Natural killer cell (primary cell): Measurements from ENCODE around the gene IL5. TPM values are rescaled to one million over a fixed set of nuclear protein-coding genes. Genes with fewer than 3 reads are reported as not detected.
A peak's percentile ranks its signal among the peaks of the same experiment; 100 is the strongest.

Source experiments
- ATAC-seq, 3 donors: fragments of 150-1000 bp in 2 of 3; fragments of 200-7000 bp in 1 of 3; cut with Tn5 transposase; 1 replicate in 1 of 3; 2 replicates in 2 of 3; pipeline ENCODE4 v1.10.0; 2021; ENCODE audit warnings: mild to moderate bottlenecking in 2 of 3, moderate library complexity in 2 of 3
- DNase-seq, 2 donors: peaks; one replicate each; pipeline versions ENCODE4 v3.0.0 to v3.0.0-alpha.2; 2013 to 2021; ENCODE audit warnings: mixed read lengths in 1 of 2
- H3K27ac ChIP-seq: one replicate; pipeline ENCODE4 v1.5.1; 2013; ENCODE audit warnings: mild to moderate bottlenecking, low read length
- H3K27me3 ChIP-seq: one replicate; pipeline ENCODE4 v1.6.1; 2013; ENCODE audit warnings: low read length; ENCODE audit not compliant: control insufficient read depth, insufficient read depth
- H3K36me3 ChIP-seq: one replicate; pipeline ENCODE4 v1.6.1; 2013; ENCODE audit warnings: low read length; ENCODE audit not compliant: control insufficient read depth, insufficient read depth
- H3K4me1 ChIP-seq: one replicate; pipeline ENCODE4 v1.6.1; 2013; ENCODE audit warnings: low read length; ENCODE audit not compliant: control insufficient read depth, insufficient read depth
- H3K4me3 ChIP-seq: one replicate; pipeline ENCODE4 v1.5.1; 2013; ENCODE audit warnings: low read length
- H3K9me3 ChIP-seq: one replicate; pipeline ENCODE4 v1.6.1; 2013; ENCODE audit warnings: low read length; ENCODE audit not compliant: control insufficient read depth, insufficient read depth
- H3K27ac Mint-ChIP-seq, 2 donors: one replicate each; pipeline ENCODE4 v1.8.0; 2022; ENCODE audit warnings: mild to moderate bottlenecking in 2 of 2, mixed read lengths in 2 of 2, moderate library complexity in 1 of 2
- H3K27me3 Mint-ChIP-seq, 2 donors: one replicate each; pipeline ENCODE4 v1.8.0; 2022; ENCODE audit warnings: low read depth in 2 of 2, mixed read lengths in 2 of 2
- H3K36me3 Mint-ChIP-seq: one replicate; pipeline ENCODE4 v1.8.0; 2022; ENCODE audit warnings: mixed read lengths
- H3K4me1 Mint-ChIP-seq, 2 donors: one replicate each; pipeline ENCODE4 v1.8.0; 2022; ENCODE audit warnings: mixed read lengths in 2 of 2
- H3K4me3 Mint-ChIP-seq: one replicate; pipeline ENCODE4 v1.8.0; 2022; ENCODE audit warnings: mild to moderate bottlenecking, moderate library complexity, mixed read lengths
- H3K9me3 Mint-ChIP-seq, 2 donors: one replicate each; pipeline ENCODE4 v1.8.0; 2022; ENCODE audit warnings: mixed read lengths in 2 of 2
- WGBS: methylation state at CpG from one replicate; pipeline ENCODE4 v1.1.7; 2013; ENCODE audit warnings: missing lambda C conversion rate; ENCODE audit not compliant: insufficient coverage; 5-methylcytosine and 5-hydroxymethylcytosine counted together
- intact Hi-C: fragments of 100-400 bp; cut with micrococcal nuclease; formaldehyde crosslinking; loops from one replicate; pipeline ENCODE4 v1.14.2; 2022
- total RNA-seq, 4 donors: library from RNA; stranded (reverse); fragments of 120-200 nt in 1 of 4; gene quantifications; one replicate each; pipeline versions ENCODE4 v1.2.3 to v1.2.4, GENCODE V29; 2013 to 2022
- TF ChIP-seq, protein P1 (sequence below): fragments of 200-600 bp; IDR thresholded peaks from one replicate; pipeline ENCODE4 v1.8.0; 2022; ENCODE audit warnings: antibody characterized with exemption

The IL5 gene
- total RNA-seq, 3 donors from 2014 or later (not counting 1 experiment from before 2014, with no cell fraction given), result not detected

DNA sequence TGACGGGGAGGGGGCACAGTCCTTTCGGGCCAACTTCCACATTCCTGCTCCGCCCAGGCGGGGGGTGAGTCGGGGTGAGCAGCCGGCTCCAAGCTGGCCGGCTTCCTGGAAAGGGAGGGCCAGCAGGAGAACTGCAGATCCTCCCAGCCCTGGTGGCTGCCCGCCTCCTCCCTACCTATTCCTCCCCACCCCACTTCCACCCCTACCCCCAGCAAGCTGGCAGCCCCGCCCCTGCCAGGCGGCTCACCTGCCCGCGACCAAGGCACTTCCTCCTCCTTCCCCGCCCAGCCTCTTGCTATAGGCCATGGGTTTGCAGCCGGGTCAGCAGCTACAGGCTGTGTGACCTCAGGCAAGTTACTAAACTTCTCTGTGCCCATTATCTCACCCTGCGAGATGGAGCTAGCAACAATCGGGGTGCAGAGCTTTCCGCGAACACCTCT, 47.1 kb downstream of the IL5 start:
- Histone ChIP-seq H3K36me3 (no peaks in the 10 kb centered on the region), H3K9me3 (no peaks in the 10 kb centered on the region), H3K27me3 (no peaks in the 10 kb centered on the region), H3K4me1 (peaks cover 83% of the 10 kb centered on the region), H3K27ac (peak overlapping the region; percentile 90), H3K4me3 (peak overlapping the region; percentile 80)
- H3K4me1 Mint-ChIP-seq, result peaks cover 69 to 80% of the 10 kb centered on the region in 2 donors
- no peaks in the 10 kb centered on the region for H3K36me3 Mint-ChIP-seq
- H3K9me3 Mint-ChIP-seq, result no peaks in the 10 kb centered on the region
- peak overlapping the region; percentile 95 to 100 for H3K27ac Mint-ChIP-seq
- WGBS, result 0% methylated on average over 18 of the region's 18 CpGs
- H3K4me3 Mint-ChIP-seq, result peak overlapping the region; percentile 89
- TF ChIP-seq, protein P1, sequence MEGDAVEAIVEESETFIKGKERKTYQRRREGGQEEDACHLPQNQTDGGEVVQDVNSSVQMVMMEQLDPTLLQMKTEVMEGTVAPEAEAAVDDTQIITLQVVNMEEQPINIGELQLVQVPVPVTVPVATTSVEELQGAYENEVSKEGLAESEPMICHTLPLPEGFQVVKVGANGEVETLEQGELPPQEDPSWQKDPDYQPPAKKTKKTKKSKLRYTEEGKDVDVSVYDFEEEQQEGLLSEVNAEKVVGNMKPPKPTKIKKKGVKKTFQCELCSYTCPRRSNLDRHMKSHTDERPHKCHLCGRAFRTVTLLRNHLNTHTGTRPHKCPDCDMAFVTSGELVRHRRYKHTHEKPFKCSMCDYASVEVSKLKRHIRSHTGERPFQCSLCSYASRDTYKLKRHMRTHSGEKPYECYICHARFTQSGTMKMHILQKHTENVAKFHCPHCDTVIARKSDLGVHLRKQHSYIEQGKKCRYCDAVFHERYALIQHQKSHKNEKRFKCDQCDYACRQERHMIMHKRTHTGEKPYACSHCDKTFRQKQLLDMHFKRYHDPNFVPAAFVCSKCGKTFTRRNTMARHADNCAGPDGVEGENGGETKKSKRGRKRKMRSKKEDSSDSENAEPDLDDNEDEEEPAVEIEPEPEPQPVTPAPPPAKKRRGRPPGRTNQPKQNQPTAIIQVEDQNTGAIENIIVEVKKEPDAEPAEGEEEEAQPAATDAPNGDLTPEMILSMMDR, result no peak
- ATAC-seq (peak; percentile 56 to 71 (median 60)), DNase-seq (peak; percentile 59 to 90)
- no peaks in the 10 kb centered on the region for H3K27me3 Mint-ChIP-seq
- intact Hi-C loops, result no loop called here

DNA sequence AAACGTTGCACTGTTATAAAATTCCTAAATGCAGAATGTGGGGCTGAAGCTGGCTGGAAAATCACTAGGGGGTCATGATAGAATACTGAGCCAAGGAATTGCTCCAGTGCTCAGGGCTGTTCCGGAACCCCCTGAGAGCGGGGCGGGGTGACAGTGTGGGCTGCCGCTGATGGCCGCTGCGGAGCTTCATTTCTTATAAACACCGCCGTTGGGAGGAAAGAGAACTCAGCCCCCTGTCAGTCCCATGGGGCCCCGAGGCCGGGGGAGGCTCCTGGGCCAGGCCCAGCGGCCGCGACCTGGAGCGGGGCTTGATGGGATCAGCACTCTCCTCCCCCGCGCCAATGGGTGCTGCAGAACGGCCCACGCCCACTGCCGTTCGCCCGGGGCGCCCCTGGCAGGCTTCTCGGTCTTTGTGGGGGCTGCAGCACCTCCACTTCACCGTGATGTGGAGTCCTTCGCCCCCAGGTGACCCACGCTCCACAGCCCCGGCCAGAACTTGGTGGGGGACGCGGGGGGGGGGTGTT, 47.6 kb downstream of the IL5 start:
- peak overlapping the region; percentile 90 for H3K27ac ChIP-seq
- Mint-ChIP-seq H3K4me3 (peak overlapping the region; percentile 89), H3K27me3 (no peaks in the 10 kb centered on the region), H3K36me3 (no peaks in the 10 kb centered on the region), H3K27ac (peak overlapping the region; percentile 95 to 100), H3K9me3 (no peaks in the 10 kb centered on the region), H3K4me1 (peaks cover 67 to 79% of the 10 kb centered on the region in 2 donors)
- H3K4me1 ChIP-seq, result peaks cover 81% of the 10 kb centered on the region
- peak; percentile 32 to 56 (median 42) for ATAC-seq
- H3K9me3 ChIP-seq, result no peaks in the 10 kb centered on the region
- under 1% methylated on average over 30 of the region's 30 CpGs for WGBS
- no peaks in the 10 kb centered on the region for H3K36me3 ChIP-seq
- H3K27me3 ChIP-seq, result no peaks in the 10 kb centered on the region
- H3K4me3 ChIP-seq, result peak overlapping the region; percentile 80
- intact Hi-C loops, result no loop called here
- TF ChIP-seq, protein P1, result no peak
- peak; percentile 60 to 81 for DNase-seq

DNA sequence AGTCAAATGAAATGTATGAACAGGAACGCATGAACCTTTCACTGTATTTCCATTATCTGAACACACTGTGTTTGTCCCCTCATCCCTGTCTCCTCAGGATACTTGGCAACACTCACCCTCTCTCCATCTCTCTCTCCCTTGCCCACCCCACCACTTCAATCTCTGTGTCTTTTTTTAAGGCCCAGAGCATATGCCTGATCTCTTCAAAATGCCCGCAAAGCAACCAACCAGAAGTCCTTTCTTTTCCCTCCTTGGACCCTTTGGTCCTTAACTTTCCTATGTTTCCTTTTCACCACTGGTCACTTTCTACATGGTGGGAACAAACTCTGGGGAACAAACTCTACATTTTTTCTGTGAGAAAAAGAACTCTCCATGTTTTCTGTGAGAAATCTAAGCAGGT, 49.5 kb downstream of the IL5 start:
- Histone ChIP-seq H3K27me3 (no peaks in the 10 kb centered on the region), H3K4me1 (peaks cover 66% of the 10 kb centered on the region), H3K36me3 (peaks cover 10% of the 10 kb centered on the region), H3K4me3 (no peak overlapping the region), H3K9me3 (no peaks in the 10 kb centered on the region), H3K27ac (peak overlapping the region; percentile 90)
- Mint-ChIP-seq H3K4me1 (peaks cover 53 to 71% of the 10 kb centered on the region in 2 donors), H3K27ac (peak overlapping the region; percentile 95 to 100), H3K27me3 (no peaks in the 10 kb centered on the region), H3K4me3 (peak overlapping the region; percentile 22), H3K36me3 (peaks cover 5% of the 10 kb centered on the region), H3K9me3 (no peaks in the 10 kb centered on the region)
- no peak for ATAC-seq
- intact Hi-C loops, result loop anchor here (5.0 kb wide), 1 partner anchor 697 kb away; the partner anchor contains the start of gene FNIP1
- DNase-seq, result no peak
- WGBS, result 96% methylated on average over 2 of the region's 2 CpGs
- TF ChIP-seq, protein P1, result no peak
